GM21529 (cell line): ENCODE results near the gene ETFBKMT.
"Not testable (repeated sequence)": the region's sequence is repeated elsewhere in the genome, so short reads cannot be mapped to it uniquely, and the experiment has no call there.

Experiments used
- ATAC-seq: cut with Tn5 transposase; IDR thresholded peaks from one replicate; pipeline ENCODE4 v1.9.1; 2021; ENCODE audit not compliant: unreplicated experiment

ETFBKMT gene

GRCh38 chr12:31655208-31655607 is 4.3 kb upstream of the ETFBKMT start:
- no peak for ATAC-seq

GRCh38 chr12:31655792-31656191 is 3.7 kb upstream of the ETFBKMT start:
- no peak for ATAC-seq

- ATAC-seq = no peak
These were observed 909 bp upstream of the ETFBKMT start for GRCh38 chr12:31658471-31659086.

- no peak for ATAC-seq
These were observed 2.8 kb downstream of the ETFBKMT start for GRCh38 chr12:31662176-31662849.

GRCh38 chr12:31663576-31663975 is 4.1 kb downstream of the ETFBKMT start:
- ATAC-seq = no peak

- no peak for ATAC-seq
These were observed 4.5 kb downstream of the ETFBKMT start for GRCh38 chr12:31664038-31664437.

- ATAC-seq = no peak
These were observed 9.5 kb downstream of the ETFBKMT start for GRCh38 chr12:31669020-31669419.

GRCh38 chr12:31669582-31669981 is 10.1 kb downstream of the ETFBKMT start:
- ATAC-seq = not testable (repeated sequence)

- no peak for ATAC-seq
These were observed 13.0 kb downstream of the ETFBKMT start for GRCh38 chr12:31672521-31672920.

GRCh38 chr12:31682136-31682962 is 22.9 kb downstream of the ETFBKMT start:
- peak; percentile 94 for ATAC-seq

- no peak for ATAC-seq
These were observed 26.3 kb downstream of the ETFBKMT start for GRCh38 chr12:31685801-31686200.

- peak; percentile 64 for ATAC-seq
These were observed 27.6 kb downstream of the ETFBKMT start for GRCh38 chr12:31687101-31687527.

GRCh38 chr12:31689921-31690320 is 30.4 kb downstream of the ETFBKMT start:
- ATAC-seq = not testable (repeated sequence)

GRCh38 chr12:31702047-31702446 is 42.6 kb downstream of the ETFBKMT start:
- no peak for ATAC-seq

GRCh38 chr12:31705621-31706020 is 46.1 kb downstream of the ETFBKMT start:
- ATAC-seq = no peak

- ATAC-seq = not testable (repeated sequence)
These were observed 48.6 kb downstream of the ETFBKMT start for GRCh38 chr12:31708118-31708517.

- ATAC-seq = no peak
These were observed 50.7 kb downstream of the ETFBKMT start for GRCh38 chr12:31710021-31710818.

GRCh38 chr12:31712877-31713276 is 53.4 kb downstream of the ETFBKMT start:
- ATAC-seq = no peak

GRCh38 chr12:31714406-31715271 is 55.2 kb downstream of the ETFBKMT start:
- ATAC-seq = peak; percentile 24

GRCh38 chr12:31715283-31715825 is 55.9 kb downstream of the ETFBKMT start:
- peak; percentile 95 for ATAC-seq
